Esophagus (tissue), 2 donors: Measurements from ENCODE around the gene GSAP. TPM values are rescaled to one million over a fixed set of nuclear protein-coding genes. Genes with fewer than 3 reads are reported as not detected.
"Not testable (repeated sequence)": the region's sequence is repeated elsewhere in the genome, so short reads cannot be mapped to it uniquely, and the experiment has no call there.

ENCODE experiments used
- H3K27ac ChIP-seq, 2 donors: one replicate each; pipeline ENCODE4 v1.5.1; 2013; ENCODE audit warnings: low read depth in 2 of 2, mild to moderate bottlenecking in 2 of 2, inconsistent platforms in 1 of 2, low read length in 1 of 2, moderate library complexity in 1 of 2
- H3K27me3 ChIP-seq, 2 donors: one replicate each; pipeline ENCODE4 v1.6.1; 2013; ENCODE audit warnings: low read length in 2 of 2, control low read depth in 1 of 2, mild to moderate bottlenecking in 1 of 2; ENCODE audit not compliant: insufficient read depth in 2 of 2, control insufficient read depth in 1 of 2
- H3K36me3 ChIP-seq, 2 donors: one replicate each; pipeline ENCODE4 v1.6.1; 2013; ENCODE audit warnings: low read length in 1 of 2; ENCODE audit not compliant: control insufficient read depth in 2 of 2, insufficient read depth in 2 of 2
- H3K4me1 ChIP-seq, 2 donors: one replicate each; pipeline ENCODE4 v1.6.1; 2013; ENCODE audit warnings: low read length in 1 of 2; ENCODE audit not compliant: control insufficient read depth in 2 of 2, insufficient read depth in 2 of 2
- H3K4me3 ChIP-seq, 2 donors: one replicate each; pipeline ENCODE4 v1.5.1; 2013; ENCODE audit warnings: low read length in 2 of 2, mild to moderate bottlenecking in 2 of 2, low read depth in 1 of 2, moderate library complexity in 1 of 2
- H3K9me3 ChIP-seq, 2 donors: one replicate each; pipeline ENCODE4 v1.6.1; 2013; ENCODE audit warnings: mild to moderate bottlenecking in 2 of 2, low read depth in 1 of 2, low read length in 1 of 2, moderate library complexity in 1 of 2; ENCODE audit not compliant: control insufficient read depth in 2 of 2, insufficient read depth in 1 of 2
- WGBS, 2 donors: extraction: QIAGEN DNeasy Blood & Tissue Kit; methylation state at CpG; one replicate each; pipeline ENCODE4 v1.1.7; 2013; 5-methylcytosine and 5-hydroxymethylcytosine counted together
- polyA plus RNA-seq, 2 donors: library from polyadenylated mRNA; stranded (reverse); fragments of 200-250 nt; gene quantifications; one replicate each; pipeline ENCODE4 v1.2.3, GENCODE V29; 2013
- donor health status: healthy with polysubstance abuse.
- donor health status: Bipolar disorder and iron deficiency.

The GSAP gene
- polyA plus RNA-seq, 2 donors, result 4.4 to 13.8 TPM

GRCh38 chr7:77457779-77458178 lies 41.6 kb upstream of the GSAP start:
- H3K27me3 ChIP-seq, result no peaks in the 10 kb centered on the region
- no peak overlapping the region for H3K27ac ChIP-seq
- H3K4me1 ChIP-seq, result no peaks in the 10 kb centered on the region
- H3K36me3 ChIP-seq, result no peaks in the 10 kb centered on the region
- 67 to 73% methylated on average over 4 of the region's 4 CpGs for WGBS, 2 donors
- no peaks in the 10 kb centered on the region for H3K9me3 ChIP-seq
- no peak overlapping the region for H3K4me3 ChIP-seq

- WGBS, 2 donors, result 68 to 75% methylated on average over 4 of the region's 4 CpGs
- no peak overlapping the region for H3K4me3 ChIP-seq
Observed at GRCh38 chr7:77456696-77457095, 40.5 kb upstream of the GSAP start.

GRCh38 chr7:77455321-77455720 lies 39.2 kb upstream of the GSAP start:
- no peaks in the 10 kb centered on the region for H3K9me3 ChIP-seq
- H3K27ac ChIP-seq, result no peak overlapping the region
- WGBS, 2 donors, result 62 to 81% methylated on average over 3 of the region's 3 CpGs
- no peaks in the 10 kb centered on the region for H3K27me3 ChIP-seq
- H3K4me3 ChIP-seq, result no peak overlapping the region
- no peaks in the 10 kb centered on the region for H3K4me1 ChIP-seq
- no peaks in the 10 kb centered on the region for H3K36me3 ChIP-seq

More at GRCh38 chr7:77456696-77457095, 40.5 kb upstream of the GSAP start:
- no peaks in the 10 kb centered on the region for H3K27me3 ChIP-seq
- H3K4me1 ChIP-seq, result no peaks in the 10 kb centered on the region
- H3K27ac ChIP-seq, result no peak overlapping the region
- H3K36me3 ChIP-seq, result no peaks in the 10 kb centered on the region
- H3K9me3 ChIP-seq, result no peaks in the 10 kb centered on the region

- no peak overlapping the region for H3K27ac ChIP-seq
- 76 to 86% methylated on average over 4 of the region's 4 CpGs for WGBS, 2 donors
- no peak overlapping the region for H3K4me3 ChIP-seq
- H3K27me3 ChIP-seq, result no peaks in the 10 kb centered on the region
- H3K36me3 ChIP-seq, result no peaks in the 10 kb centered on the region
- no peaks in the 10 kb centered on the region for H3K4me1 ChIP-seq
- no peaks in the 10 kb centered on the region for H3K9me3 ChIP-seq
Observed at GRCh38 chr7:77454802-77455201, 38.7 kb upstream of the GSAP start.

- Histone ChIP-seq H3K27ac (peak overlapping the region in 1 of 2 donors; percentile 10), H3K27me3 (no peaks in the 10 kb centered on the region), H3K4me3 (no peak overlapping the region), H3K9me3 (no peaks in the 10 kb centered on the region), H3K4me1 (no peaks in the 10 kb centered on the region), H3K36me3 (no peaks in the 10 kb centered on the region)
- WGBS, 2 donors, result 13 to 16% methylated on average over 2 of the region's 2 CpGs
Observed at GRCh38 chr7:77453531-77453930, 37.4 kb upstream of the GSAP start.

GRCh38 chr7:77451950-77452349 lies 35.8 kb upstream of the GSAP start:
- not testable (repeated sequence) for H3K36me3 ChIP-seq, H3K27me3 ChIP-seq, H3K9me3 ChIP-seq, H3K4me3 ChIP-seq, H3K4me1 ChIP-seq, H3K27ac ChIP-seq
- 84 to 91% methylated on average over 6 of the region's 6 CpGs for WGBS, 2 donors

- H3K4me1 ChIP-seq, result no peaks in the 10 kb centered on the region
- H3K27me3 ChIP-seq, result no peaks in the 10 kb centered on the region
- H3K9me3 ChIP-seq, result no peaks in the 10 kb centered on the region
- H3K4me3 ChIP-seq, result no peak overlapping the region
- no peak overlapping the region for H3K27ac ChIP-seq
- H3K36me3 ChIP-seq, result no peaks in the 10 kb centered on the region
- WGBS, 2 donors, result 83 to 93% methylated on average over 5 of the region's 5 CpGs
Observed at GRCh38 chr7:77450613-77451012, 34.5 kb upstream of the GSAP start.

- H3K9me3 ChIP-seq, result no peaks in the 10 kb centered on the region
- no peaks in the 10 kb centered on the region for H3K36me3 ChIP-seq
- no peaks in the 10 kb centered on the region for H3K27me3 ChIP-seq
- H3K4me3 ChIP-seq, result no peak overlapping the region
- H3K4me1 ChIP-seq, result no peaks in the 10 kb centered on the region
- no peak overlapping the region for H3K27ac ChIP-seq
- WGBS, 2 donors, result 90% methylated on average over 1 of the region's 1 CpG
Observed at GRCh38 chr7:77450054-77450453, 33.9 kb upstream of the GSAP start.

GRCh38 chr7:77447616-77448015 lies 31.5 kb upstream of the GSAP start:
- Histone ChIP-seq H3K4me3 (no peak overlapping the region), H3K27me3 (no peaks in the 10 kb centered on the region), H3K27ac (no peak overlapping the region), H3K4me1 (no peaks in the 10 kb centered on the region), H3K9me3 (no peaks in the 10 kb centered on the region), H3K36me3 (no peaks in the 10 kb centered on the region)
- 89 to 96% methylated on average over 1 of the region's 1 CpG for whole genome bisulfite sequencing, 2 donors

- Histone ChIP-seq H3K4me1 (no peaks in the 10 kb centered on the region), H3K27me3 (no peaks in the 10 kb centered on the region), H3K4me3 (no peak overlapping the region), H3K36me3 (no peaks in the 10 kb centered on the region), H3K27ac (no peak overlapping the region), H3K9me3 (no peaks in the 10 kb centered on the region)
- 35 to 39% methylated on average over 1 of the region's 1 CpG for WGBS, 2 donors
Observed at GRCh38 chr7:77444123-77444522, 28.0 kb upstream of the GSAP start.
